Measurements from ENCODE around the gene RNF180.
"Not testable (repeated sequence)": the region's sequence is repeated elsewhere in the genome, so short reads cannot be mapped to it uniquely, and the experiment has no call there.

Gene RNF180

DNA sequence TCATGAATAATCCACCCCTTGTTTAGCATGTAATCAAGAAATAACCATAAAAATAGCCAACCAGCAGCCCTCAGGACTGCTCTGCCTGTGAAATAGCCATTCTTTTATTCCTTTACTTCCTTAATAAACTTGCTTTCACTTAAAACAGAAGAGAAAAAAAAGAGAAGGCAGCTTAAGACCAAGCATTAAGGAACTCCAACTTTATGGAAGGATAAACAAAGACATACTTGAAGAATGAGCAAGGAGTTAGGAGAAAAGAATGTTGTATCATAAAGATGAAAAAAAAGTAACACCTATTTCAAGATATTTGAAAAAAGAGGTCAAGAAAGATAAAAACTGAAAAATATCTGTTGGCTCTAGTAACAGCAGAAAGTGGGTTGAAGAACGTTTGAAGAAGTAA, 107.6 kb downstream of the RNF180 start:
- no peak for DNase-seq (ENCODE audit: low read depth in 2 of 2)

DNA sequence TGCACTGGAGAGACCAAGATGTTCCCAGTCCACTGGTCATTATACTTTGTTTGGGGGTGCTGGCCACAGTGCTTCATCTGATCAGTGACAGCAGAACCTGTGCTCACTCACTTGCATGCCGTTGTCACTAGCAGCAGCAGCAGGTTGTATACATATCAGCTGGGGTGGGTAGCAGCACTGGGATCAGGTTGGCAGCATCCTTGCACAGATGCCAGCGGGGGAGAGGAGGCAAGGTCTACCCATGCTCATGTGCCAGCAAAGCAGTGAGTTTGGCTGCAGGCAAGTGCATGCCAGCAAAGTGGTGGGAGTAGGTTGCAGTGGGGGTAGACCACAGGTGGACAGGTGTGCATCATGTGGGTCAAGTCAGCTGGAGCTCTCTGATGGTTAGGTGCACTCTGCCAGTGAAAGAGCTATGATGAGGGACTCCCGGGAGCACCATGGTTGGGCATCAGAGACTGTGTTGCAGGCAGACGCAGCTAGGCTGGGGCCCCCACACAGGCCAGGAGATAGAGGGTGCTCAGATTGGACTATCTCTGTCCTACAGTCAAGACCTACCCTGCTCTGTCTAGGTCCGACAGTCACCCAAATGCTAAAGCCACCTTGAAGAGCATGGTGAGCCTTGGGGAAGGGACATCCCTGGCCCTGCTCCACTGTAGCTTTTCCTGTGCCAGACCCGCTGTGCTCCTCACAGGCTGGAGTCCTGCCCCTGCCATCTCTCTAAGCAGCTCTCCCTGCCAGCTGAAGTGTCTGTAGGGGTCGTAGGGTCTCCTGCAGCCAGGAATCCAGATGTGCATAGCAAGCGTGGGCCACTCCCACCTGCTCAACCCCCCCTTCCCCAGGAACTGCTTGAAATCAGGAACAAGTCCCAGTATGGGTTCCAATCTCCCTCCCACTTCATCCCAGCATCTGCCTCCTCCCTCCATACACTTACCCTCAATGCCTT, 119.8 kb downstream of the RNF180 start:
- no peak for DNase-seq (ENCODE audit: low read depth in 2 of 2)

DNA sequence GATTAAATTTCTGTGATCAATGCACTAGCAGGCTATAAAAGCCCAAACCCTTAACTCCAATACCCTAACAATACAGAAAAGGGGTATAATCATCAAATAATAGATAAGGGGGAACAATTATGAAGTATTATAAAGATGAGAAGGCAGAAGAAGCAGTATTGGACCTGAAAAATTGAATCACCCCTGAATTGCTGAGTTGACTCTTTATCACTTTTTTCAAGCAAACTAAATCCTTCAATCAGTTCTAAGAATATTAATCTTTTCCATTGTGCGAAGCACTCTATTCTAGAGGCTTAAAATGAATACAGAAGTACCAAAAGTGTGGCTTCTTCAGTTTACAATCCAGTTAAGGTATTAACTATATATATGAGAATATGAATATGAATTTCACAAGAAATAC, 120.7 kb downstream of the RNF180 start:
- DNase-seq (ENCODE audit: low read depth in 2 of 2): no peak

DNA sequence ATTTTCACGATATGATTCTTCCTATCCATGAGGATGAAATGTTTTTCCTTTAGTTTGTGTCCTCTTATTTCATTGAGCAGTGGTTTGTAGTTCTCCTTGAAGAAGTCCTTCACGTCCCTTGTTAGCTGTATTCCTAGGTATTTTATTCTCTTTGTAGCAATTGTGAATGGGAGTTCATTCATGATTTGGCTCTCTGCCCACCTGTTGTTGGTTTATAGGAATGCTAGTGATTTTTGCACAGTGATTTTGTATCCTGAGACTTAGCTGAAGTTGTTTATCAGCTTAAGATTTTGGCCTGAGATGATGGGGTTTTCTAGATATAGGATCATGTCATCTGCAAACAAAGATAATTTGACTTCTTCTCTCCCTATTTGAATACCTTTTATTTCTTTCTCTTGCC, 122.9 kb downstream of the RNF180 start:
- DNase-seq (ENCODE audit: low read depth in 2 of 2): not testable (repeated sequence)

DNA sequence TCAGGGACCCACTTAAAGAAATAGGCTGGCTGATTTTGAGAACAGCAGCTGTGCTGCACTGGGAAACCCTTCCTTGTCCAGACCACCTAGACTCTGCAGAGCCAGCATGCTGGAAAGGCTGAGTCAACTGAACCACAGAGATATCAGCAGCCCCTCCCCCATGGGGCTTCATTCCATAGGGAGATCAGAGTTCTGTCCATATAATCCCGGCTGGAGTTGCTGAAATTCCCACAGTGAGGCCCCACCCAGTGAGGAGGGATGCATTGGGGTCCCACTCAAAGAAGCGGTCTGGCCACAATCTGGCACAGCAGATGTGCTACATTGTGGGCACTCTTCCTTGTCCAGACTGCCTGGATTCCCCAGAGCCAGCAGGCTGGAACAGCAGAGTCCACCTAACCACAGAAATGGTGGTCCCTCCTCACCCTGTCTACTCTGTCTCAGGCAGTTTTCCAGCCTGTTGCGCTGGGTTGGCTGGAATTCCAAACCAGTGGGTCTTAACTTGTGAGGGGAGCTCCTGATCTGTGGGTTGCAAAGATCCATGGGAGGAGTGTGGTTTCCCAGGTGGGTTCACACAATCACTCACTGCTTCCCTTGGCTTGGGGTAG, 127.1 kb downstream of the RNF180 start:
- DNase-seq (ENCODE audit: low read depth in 2 of 2): no peak

DNA sequence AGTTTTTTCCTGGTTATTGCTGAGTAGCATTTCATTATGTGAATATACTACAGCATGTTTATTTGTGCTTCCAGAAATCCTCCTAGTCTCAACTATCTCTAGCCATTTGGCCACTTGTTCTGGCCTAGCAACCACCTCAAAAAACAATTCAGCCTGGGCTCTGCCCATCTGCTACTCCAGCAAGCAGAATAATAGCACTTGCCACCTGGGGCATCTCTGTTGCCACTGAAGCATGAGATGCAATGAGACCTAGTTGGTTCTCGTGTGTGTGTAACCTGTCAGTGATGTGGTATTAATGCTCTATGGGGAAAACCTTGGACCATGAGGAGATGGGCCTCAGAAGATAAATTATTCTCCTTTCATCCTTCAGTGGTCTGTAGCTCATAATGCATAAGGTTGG, 129.5 kb downstream of the RNF180 start:
- no peak for DNase-seq (ENCODE audit: low read depth in 2 of 2)

DNA sequence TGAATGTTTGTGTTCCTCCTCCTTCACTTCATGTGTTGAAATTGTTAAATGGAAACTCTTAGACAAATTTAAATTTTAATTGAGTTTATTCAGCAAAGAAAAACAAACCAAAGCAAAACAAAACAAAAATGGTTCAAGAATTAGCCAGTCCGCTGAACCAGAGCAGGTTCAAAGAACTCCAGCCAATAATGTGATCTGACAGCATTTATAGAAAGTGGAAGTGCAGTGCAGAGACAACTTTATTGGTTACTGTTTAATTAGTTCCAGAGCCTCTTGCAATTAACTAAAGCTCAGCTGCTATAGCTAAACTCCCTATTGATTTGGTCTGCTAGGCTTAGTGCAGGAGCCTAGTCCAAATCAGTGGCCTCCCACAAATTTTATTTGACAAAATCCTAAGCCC, 132.9 kb downstream of the RNF180 start:
- DNase-seq (ENCODE audit: low read depth in 2 of 2): no peak

DNA sequence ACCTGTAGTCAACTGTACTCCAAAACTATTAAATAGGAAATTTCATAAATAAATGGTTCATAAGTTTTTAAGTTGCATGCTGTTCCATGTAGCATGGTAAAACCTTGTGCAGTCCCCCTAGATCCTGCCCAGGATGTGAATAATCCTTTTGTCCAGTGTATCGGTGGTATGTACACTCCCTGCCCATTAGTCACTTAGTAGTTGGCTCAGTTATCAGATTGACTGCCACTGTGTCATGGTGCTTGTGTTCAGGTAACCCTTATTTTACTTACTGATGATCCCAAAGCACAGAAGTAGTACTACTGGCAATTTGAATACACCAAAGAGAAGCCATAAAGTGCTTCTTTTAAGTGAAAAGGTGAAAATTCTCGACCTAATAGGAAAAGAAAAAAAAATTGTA, 134.2 kb downstream of the RNF180 start:
- DNase-seq (ENCODE audit: low read depth in 2 of 2): no peak

DNA sequence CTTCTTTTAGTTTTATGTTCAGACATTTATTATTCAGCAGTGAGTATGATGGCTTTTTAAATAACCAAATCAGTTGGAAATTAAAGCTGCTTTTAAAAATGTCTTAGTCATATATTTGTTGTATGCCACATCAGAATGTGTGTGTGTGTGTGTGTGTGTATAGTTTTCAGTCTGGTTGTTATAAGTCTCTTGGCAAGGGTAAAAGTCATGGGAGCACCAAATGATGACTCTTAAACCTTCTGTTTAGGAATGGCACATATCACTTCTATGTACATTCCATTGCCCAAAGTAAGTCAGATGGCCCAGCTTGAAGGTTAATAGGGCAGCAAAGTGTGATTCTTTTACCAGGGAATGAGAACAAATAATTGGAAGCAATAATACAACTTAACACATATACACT, 135.9 kb downstream of the RNF180 start:
- no peak for DNase-seq (ENCODE audit: low read depth in 2 of 2)

DNA sequence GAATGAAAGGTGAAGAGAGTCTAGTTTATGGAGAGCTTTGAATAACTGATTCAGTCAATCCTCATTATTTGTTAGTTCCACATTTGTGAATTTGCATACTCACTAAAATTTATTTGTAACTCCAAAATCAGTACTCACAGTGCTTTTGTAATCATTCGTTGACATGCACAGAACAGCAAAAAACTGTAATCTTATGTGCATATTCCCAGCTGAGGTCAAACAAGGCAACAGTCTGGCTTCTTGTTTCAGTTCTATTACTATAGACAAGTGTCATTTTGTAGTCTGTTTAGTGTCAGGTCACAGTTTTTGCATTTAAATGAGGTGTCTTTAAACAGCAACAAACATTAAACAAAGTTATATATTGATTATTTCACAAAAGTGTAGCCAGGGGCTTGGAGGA, 142.5 kb downstream of the RNF180 start:
- no peak for DNase-seq (ENCODE audit: low read depth in 2 of 2)

DNA sequence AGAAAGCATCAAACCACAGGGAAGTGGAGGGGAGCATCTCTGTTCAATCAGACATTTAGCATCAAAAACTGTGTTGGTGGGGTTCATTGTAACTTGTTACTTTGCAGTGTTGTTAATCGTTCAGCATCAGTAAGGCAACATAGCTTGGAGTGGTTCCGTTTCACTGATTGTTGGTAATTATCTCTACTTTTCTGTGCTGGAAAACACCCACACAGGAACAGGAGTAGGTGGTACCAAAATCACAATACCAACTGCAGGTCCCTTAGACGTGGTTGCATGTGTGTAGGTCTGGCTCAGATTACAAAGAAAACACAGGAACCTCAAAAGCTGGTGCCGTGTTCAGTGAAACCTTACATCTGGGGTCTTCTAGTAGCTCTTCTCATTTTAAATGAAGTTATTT, 146.8 kb downstream of the RNF180 start:
- DNase-seq (ENCODE audit: low read depth in 2 of 2): no peak

DNA sequence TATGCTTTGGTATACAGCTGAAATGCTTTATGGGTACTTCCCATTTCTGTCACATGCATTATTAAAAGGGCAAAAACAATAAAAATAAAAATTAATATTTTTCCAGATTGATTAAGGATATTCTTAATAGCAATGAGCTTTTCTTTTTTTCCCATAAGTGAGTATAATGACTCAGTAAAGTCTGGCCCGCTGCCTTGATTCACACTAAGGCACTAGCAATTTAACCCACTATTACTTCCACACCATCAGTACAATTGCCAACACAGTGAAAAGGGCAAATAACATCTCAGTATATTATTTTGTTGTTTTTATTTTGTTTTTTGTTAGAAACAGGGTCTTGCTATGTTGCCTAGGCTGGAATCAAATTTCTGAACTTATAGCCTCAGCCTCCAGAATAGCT, 150.1 kb downstream of the RNF180 start:
- DNase-seq (ENCODE audit: low read depth in 2 of 2): no peak

DNA sequence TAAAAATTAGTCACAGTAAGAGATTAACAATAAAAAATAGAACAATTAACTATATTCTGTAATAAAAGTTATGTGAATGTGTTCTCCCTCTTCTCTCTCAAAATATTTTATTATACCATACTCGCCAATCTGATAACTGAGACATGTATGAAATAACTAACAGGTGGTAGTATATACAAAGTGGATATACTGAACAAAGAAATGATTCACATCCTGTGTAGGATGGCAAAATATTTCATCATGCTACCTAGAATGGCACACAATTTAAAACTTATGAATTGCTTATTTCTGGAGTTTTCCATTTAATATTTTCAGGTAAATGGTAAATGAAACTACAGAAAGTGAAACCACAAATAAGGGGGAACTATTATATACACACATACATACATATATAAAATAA, 152.5 kb downstream of the RNF180 start:
- DNase-seq (ENCODE audit: low read depth in 2 of 2): no peak

DNA sequence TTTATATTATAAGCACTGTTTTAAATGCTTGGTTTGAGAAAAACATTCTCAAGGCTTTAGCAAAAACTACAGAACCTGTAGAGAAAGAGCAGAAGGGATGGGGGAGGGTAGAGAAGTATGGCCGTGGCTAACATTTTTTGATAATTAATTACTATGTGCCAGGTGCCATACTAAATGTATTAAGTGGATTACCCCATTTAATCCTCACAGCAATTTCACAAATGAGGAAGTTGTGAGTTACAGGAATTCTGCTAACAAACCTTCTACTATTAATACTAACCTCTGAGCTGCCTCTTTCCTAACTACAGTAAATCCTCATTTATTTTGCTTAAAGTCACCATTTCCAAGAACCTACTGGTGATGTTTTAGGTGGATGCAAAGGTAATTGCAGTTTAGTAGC, 157.9 kb downstream of the RNF180 start:
- no peak for DNase-seq (ENCODE audit: low read depth in 2 of 2)

DNA sequence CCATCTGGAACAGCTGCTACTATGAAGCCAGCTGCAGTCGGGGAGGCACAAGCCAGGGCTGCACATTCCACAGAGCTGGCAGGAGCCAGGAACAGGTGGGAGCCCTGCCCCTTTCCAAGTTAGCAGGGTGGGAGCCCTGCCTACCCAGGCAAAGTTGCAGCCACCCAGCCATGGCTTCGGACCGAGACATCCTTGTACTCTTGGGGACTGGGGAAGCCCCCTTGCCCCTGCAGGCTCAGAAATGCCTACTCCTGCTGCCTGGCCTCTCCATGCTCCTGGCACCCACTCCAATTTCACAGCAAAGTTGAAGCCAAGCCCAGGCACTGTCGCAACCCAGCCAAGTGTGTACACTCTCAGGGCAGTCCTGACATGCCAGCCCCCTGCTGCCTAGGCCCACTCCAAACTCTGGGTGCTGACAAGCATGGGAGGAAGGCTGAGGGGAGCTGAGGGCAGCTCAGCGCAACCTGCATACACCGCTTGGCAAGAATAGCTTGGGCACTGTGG, 165.1 kb downstream of the RNF180 start:
- no peak for DNase-seq (ENCODE audit: low read depth in 2 of 2)

DNA sequence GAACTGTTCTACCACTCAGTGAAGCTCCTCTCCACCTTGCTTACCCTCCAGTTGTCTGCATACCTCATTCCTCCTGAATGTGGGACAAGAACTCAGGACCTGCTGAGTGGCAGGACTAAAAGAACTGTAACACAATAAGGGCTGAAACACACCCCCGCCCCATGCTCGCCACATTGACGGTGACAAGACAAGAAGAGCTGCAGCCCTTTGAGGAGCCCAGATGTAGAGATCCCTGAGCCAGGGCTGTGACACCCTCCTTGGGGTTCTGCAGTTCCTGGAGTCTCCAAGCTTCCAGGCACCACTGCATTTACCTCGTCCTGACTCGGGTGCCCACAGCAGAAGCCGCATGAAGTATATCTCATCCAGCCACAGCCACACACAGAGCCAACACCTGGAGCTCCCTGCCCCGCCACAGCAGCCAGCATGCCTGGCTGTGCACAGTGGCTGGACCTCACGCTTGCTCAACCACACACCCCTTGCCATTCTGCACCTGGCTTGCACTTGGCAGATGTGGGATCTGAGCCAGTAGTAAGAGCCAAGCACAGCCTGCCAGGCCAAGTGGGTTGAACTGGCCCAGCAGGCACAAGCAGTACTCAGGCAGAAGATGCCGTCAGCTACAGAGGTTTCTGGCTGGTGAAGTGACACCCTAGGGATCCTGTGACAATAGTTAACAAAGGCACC, 166.1 kb downstream of the RNF180 start:
- DNase-seq (ENCODE audit: low read depth in 2 of 2): no peak

DNA sequence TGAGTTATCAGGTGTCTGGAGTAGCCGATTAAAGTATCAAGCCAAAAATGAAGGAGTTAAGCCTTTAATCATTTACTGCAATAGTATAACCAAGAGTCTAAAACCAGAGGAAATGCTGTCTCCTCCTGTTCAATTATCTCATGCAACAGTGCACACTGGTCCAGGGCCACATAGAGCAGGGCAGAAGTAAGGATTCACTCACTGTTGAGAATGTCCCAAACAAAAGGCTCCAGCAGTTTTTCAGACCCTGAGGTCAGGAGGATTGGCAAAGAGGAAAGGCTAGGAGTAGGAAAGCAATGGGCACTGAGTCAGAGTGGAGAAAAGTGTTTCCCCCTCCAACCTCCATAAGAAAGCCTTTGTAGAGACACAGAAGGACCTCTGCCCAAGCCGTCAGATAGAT, 168.2 kb downstream of the RNF180 start:
- no peak for DNase-seq (ENCODE audit: low read depth in 2 of 2)

DNA sequence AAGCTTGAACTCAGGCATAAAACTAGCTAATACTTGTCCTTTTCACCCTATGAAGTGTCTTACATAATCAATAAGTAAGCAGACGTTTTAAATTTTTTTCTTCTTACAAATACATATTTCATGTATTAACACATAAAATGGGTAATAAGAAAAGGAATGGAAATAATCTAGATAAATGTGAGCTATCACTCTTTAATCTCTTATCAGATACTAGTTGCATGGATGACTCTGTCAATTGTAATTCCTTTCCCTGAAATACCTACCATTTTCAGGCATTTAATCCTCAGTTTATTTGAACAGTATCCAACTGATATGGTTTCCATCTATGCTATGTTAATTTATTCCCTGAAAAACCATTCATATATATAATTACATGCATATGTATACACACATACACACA, 174.1 kb downstream of the RNF180 start:
- DNase-seq (ENCODE audit: low read depth in 2 of 2): no peak

DNA sequence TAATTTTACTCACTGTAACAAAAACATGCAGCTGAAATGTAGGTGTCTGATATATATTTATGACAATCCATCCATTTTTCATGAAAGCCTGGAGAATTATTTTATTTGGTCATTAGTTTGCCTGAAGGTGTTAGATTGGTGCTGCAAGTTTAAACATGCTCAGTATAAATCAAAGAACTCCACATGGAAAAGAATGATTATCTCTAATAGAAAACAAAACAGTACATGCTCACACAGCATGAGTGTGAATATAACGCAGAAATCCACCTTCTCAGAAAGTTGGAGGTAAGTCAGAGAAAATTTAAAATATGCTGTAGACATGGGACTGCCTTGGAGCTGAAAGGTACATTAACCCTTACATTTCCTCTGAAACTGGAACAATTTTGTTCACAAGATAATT, 174.7 kb downstream of the RNF180 start:
- DNase-seq (ENCODE audit: low read depth in 2 of 2): no peak

DNA sequence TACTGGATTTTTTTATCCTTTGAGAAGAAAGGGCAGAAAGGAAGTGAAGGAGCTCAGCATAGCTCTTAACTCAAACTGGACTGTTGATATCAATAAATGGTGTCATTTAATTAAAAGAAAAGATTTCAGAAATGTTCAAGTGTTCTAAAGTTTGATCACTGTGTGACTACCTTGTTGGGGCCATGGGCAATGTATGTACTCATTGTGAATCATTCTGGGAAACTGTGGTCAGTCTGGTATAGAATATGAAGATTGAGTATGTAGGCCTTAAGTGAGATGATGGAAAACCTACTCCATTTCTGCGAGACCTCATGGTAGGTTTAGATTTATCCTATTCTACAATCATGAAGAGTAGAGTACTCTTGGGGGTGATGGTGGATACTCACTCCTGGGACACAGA, 175.7 kb downstream of the RNF180 start:
- DNase-seq (ENCODE audit: low read depth in 2 of 2): no peak

DNA sequence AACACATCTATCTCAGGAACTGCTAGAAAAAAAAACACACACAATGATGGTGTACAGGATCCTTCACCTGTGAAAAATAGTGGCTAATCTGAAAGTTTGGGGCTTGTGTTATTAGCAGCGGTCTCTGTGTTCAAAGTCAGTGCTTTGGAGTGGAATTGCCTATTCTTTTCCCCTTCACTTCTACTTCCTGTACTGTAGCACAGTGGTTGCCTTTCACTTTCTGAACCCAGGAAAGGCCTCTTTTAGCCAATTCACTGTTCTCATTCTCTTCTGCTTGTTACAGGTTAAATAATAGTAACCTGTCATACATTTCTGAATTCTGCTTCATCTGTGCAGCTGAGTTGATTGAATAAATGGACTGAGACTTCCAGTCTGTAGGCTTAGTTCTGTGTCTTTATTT, 178.9 kb downstream of the RNF180 start:
- no peak for DNase-seq (ENCODE audit: low read depth in 2 of 2)

DNA sequence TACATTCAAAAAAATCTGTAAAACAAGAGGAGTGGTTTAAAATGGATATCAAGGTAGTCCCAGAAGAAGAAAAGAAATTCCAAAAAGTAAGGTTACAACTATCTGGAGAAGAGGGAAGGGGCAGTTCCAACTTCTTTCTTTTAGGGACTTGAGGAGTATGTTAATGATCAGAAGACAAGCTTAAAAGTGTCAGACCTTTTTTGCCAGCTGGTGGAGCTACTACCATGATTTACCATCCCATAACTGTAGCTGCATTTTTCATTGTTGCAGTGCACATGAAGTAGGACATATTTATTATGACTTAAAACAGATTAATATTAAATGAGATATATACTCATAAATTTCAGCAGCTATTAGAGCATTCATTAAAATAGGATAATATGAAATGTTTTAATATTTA, 181.7 kb downstream of the RNF180 start:
- no peak for DNase-seq (ENCODE audit: low read depth in 2 of 2)

DNA sequence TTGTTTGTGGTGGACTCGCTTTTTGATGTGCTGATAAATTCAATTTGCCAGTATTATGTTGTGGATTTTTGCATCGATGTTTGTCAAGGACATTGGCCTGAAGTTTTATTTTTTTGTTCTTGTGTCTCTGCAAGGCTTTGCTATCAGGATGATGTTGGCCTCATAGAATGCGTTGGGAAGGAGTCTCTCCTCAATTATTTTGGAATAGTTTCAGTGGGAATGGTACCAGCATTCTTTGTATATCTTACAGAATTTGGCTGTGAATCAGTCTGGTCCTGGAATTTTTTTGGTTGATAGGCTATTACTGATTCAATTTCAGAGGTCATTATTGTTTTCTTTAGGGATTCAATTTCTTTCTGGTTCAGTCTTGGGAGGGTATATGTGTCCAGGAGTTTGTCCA, 198.8 kb downstream of the RNF180 start:
- DNase-seq (ENCODE audit: low read depth in 2 of 2): no peak

All from stimulated activated CD4-positive, alpha-beta T cell treated with anti-CD3 and anti-CD28 coated beads, Interleukin-12 subunit alpha, Interleukin-12 subunit beta, amount 100 ng/mL, for 24 hours (primary cell).